GM12874 (cell line): ENCODE data around the gene CREB5.

ENCODE experiments used
- TF ChIP-seq, protein P1 (sequence below): IDR thresholded peaks from 2 replicates; pipeline ENCODE4 v1.5.1; 2011; ENCODE audit warnings: low read depth, mild to moderate bottlenecking, control low read depth, low read length, moderate library complexity; ENCODE audit not compliant: insufficient read depth

Gene CREB5

GRCh38 chr7:28749638-28750037 is 337.3 kb downstream of the CREB5 start:
- TF ChIP-seq, protein P1, sequence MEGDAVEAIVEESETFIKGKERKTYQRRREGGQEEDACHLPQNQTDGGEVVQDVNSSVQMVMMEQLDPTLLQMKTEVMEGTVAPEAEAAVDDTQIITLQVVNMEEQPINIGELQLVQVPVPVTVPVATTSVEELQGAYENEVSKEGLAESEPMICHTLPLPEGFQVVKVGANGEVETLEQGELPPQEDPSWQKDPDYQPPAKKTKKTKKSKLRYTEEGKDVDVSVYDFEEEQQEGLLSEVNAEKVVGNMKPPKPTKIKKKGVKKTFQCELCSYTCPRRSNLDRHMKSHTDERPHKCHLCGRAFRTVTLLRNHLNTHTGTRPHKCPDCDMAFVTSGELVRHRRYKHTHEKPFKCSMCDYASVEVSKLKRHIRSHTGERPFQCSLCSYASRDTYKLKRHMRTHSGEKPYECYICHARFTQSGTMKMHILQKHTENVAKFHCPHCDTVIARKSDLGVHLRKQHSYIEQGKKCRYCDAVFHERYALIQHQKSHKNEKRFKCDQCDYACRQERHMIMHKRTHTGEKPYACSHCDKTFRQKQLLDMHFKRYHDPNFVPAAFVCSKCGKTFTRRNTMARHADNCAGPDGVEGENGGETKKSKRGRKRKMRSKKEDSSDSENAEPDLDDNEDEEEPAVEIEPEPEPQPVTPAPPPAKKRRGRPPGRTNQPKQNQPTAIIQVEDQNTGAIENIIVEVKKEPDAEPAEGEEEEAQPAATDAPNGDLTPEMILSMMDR = no peak

DNA sequence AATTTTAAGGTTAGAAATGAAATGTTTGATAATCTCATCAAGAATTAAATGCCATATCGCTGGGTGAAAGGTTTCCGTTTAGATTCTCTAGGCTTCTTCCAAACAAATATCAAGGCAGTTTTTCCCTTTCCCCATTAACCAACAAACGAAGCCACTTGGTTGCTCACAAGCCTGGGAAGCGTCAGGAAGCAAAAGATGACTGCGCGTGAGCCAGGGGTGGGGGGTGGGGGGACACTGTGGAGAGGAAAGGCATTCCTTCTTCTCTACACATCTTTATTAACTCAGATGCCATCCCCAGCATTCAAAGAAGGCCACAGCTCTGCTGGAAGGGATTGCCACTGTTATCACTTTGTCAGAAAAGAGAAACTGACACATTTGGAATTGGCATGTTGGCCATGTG is 338.7 kb downstream of the CREB5 start:
- TF ChIP-seq, protein P1 = no peak

DNA sequence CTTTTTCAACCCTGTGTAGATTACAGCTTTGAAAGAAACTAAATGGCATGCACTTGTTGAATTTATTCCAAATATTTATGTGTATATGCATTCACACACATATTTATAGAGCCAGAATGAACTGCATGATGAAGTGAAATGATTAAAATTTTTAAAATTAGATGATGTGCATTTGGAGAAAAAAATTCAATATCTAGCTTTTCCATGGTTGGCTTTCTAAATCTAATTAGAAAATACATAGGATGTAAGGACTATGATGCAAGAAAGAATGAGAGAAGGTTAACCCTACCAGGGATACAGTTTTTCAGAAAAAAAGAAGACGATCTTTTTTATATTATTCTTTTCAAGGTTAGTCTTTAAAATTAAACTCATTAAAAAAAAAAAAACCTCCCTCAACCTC is 341.3 kb downstream of the CREB5 start:
- TF ChIP-seq, protein P1 = no peak

GRCh38 chr7:28754027-28754426 is 341.7 kb downstream of the CREB5 start:
- TF ChIP-seq, protein P1 = no peak

- TF ChIP-seq, protein P1 = no peak
Measured at GRCh38 chr7:28754447-28754846, 342.1 kb downstream of the CREB5 start.

DNA sequence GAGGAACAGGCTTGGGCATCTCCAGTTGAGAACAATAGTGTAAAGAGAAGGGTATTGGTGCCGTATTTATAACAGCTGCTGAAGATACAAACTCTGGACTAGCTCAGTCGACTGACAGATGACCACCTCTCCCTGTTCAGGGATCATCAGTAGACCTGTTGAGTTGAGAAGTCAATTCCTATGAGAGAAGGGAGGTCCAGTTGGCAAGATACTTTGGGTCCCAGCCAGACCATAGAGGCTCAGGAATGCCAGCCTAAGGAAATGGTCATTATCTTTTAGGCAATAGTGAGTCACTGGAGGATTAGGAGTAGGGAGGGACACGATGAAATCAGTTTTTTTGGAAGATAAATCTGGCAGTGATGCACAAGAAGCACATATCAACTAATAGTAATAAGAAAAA is 342.9 kb downstream of the CREB5 start:
- TF ChIP-seq, protein P1 = no peak

DNA sequence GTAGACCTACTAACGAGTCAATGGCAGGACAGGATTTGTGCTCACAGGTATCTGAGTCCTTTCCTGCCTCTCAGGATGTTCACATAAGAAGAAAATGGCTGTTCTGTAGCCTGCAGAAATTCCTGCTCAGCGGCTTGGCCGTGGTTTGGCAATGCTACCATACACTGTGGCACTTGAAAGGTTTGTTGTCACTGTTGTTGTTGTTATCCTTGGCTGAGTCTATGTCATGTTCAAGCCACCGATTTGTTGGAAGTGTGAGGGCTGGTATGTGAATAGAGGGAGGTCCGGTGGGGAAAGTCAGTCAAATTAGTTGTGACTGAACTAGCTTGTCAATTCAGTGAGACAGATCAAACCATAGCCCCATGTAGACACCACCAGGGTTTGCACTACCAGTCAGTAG is 345.9 kb downstream of the CREB5 start:
- TF ChIP-seq, protein P1 = no peak

- TF ChIP-seq, protein P1 = no peak
Measured at GRCh38 chr7:28759475-28759971, 347.2 kb downstream of the CREB5 start.
